GM21526 (cell line): Measurements from ENCODE around the gene MATN1.

ENCODE experiments used
- ATAC-seq: cut with Tn5 transposase; IDR thresholded peaks from one replicate; pipeline ENCODE4 v1.9.1; 2021; ENCODE audit warnings: moderate library complexity; ENCODE audit not compliant: unreplicated experiment, low FRiP score

MATN1 gene

DNA sequence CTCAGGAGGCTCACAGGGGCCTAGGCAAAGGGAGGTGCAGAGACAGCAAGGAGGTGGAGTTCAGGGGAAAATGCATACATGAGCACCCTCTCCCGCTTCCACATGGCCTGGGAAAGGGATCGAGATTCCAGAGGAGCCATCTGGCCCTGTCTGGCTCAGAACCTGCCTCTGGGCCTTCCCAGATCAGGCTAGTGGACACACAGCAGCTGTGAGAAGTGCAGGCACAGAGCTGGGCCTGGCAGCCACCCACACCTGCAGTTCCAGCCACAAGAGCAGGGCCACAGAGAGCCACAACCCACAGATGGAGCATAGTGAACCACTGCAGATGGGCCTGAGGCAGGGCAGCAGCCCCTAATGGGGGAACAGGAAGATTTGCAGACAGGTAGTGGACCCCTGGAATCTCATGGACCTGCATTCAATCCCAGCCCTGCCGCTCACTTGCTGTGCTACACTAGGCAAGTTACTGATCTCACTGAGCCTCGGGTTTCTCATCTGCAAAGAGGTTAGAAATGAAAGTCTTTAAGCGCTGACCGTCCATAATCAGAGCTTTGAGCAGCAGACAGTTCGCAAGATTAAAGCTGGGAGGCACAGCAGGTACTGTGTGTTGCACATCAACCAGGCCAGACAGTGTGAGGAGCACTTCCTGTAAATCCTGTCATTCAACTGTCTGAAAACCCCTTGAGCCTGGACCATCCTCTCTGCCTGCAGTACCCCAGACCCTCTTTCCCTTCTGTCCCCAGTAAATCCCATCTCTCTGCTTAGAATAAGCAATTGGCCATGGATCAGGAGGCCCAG lies 58.0 kb downstream of the MATN1 start:
- no peak for ATAC-seq

DNA sequence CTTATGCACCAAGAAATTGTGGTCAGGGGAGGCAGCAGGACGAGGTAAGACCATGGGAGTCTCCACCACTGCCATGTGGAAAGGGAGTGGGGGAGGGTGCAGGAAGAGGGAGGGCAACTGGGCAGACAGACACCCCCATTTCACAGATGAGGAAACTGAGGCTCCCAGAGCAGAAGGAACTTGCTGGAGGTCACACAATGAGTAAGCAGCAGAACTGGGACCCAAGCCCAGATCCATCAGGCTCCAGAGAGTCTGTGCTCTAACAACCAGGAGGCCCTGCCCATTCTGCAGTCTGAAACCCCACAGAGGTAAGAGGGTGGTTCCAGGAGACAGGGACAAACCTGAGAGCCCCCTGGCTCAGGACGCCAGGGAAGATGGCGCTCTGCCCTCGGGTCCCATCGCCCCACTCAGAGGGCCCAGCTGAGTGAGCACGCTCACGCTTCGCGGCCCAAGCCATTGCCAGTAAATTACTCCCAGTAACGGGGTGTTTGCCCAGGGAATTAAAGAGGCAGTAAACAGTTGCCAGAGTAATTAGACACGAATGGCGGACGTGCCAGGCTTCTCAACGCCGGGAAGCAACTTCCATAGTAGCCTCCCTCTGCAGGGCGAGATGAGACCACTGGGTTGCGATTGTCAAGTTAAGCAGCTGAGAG lies 59.2 kb downstream of the MATN1 start:
- no peak for ATAC-seq

DNA sequence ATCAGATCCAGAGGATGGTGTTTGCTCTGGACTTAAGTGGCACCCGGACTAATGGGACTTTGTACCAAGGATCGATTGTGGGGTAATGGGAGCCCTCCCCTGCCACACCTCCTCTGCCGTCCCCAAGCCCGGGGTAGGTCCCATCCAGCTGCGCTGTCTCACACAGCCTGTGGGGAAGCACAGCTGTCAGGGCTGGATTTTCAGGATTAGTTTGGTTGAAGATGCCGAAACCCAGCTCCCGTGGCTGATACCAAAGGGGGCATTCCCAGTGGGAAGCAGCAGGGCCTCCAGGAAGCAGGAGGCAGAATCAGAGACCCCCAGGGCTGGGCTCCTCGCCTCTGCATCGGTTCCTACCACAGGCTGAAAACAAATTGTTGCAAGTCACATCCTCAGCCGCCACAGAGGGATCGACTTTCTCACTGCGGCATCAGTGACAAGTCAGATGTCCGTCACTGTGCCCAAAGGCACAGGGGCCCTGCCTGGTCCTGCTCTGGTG lies 59.7 kb downstream of the MATN1 start:
- no peak for ATAC-seq

DNA sequence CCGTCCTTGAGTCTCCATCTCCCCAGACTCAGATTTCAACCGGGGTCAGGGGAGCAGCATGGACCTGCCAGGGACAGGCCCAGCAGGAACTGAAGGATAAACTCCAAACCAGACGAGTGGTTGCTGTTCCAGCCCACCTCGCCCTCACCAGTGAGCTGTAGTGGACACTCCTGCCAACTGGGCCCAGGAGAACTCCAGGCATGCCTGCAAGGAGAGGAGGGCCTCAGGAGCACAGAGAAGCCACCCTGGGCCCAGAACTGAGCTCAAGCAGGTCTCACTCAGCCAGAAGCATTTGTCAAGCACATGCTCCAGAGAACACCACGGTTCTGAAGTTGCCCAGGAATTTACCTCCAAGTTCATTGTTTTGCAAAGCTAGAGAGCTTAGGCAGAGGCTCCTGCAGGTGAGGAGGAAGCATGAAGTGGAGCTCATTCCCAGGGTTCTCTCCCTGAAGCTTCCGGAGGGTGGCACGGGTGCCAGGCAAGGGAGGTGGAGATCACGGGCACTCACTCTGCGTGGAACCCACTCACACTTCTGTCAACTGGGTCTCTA lies 61.0 kb downstream of the MATN1 start:
- no peak for ATAC-seq

DNA sequence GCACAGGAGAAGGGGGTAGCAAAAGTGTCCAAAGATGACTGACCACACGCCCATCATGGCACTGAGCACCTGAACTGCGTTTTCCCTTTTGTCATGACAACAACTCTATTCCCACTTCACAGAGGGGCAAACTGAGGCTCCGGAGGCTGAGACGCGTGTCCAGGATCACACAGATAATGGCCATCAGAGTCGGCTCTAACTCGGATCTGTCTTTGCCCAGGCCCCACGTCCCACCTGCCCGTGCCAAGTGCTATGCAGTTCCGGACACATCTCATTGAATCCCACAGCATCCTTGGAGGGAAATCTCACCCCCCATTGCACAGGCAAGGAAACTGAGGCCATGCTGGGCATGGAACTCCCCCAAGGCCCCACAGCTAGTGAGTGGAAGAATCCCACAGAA lies 62.1 kb downstream of the MATN1 start:
- ATAC-seq: no peak
